A549 (cell line): ENCODE measurements around the gene PPP1R2. TPM values are rescaled to one million over a fixed set of nuclear protein-coding genes. Genes with fewer than 3 reads are reported as not detected.

Experiments used
- ATAC-seq, 2 experiments: fragments of 200-7000 bp in 1 of 2; fragments of >200 bp in 1 of 2; cut with Nextera tagmentation in 1 of 2; cut with Tn5 transposase in 1 of 2; 3 replicates each; pipeline versions ENCODE4 v1.8.0 to v1.9.1; 2018 to 2020; ENCODE audit warnings: mild to moderate bottlenecking in 1 of 2, moderate library complexity in 1 of 2
- CTCF ChIA-PET: fragments of 300-600 bp; sonication (Branson Sonifier 250); formaldehyde crosslinking; extraction: SDS; loops from one replicate; lab custom pipeline; 2021; ENCODE audit warnings: antibody characterized with exemption, inconsistent platforms; lab: Yijun Ruan, JAX
- POLR2A ChIA-PET: fragments of 350-600 bp; formaldehyde crosslinking; extraction: SDS; loops from one replicate; lab custom pipeline; 2021; ENCODE audit warnings: antibody characterized with exemption, inconsistent platforms; lab: Yijun Ruan, JAX
- DNase-seq, 2 experiments: peaks; one replicate each; pipeline versions ENCODE4 v3.0.0 to v3.0.0-alpha.2; 2011 to 2016; ENCODE audit warnings: low read depth in 1 of 2, low spot score in 1 of 2
- FAIRE-seq: peaks from 2 replicates; lab custom pipeline; 2011; peaks lifted over from hg19 to GRCh38; lab: Jason Lieb, UNC
- H3K27ac ChIP-seq, 2 experiments: fragments of >200 bp; sonication (Bioruptor Twin); formaldehyde crosslinking; 3 replicates each; pipeline ENCODE4 v1.5.1; 2016 to 2017
- H3K4me1 ChIP-seq: fragments of >200 bp; sonication (Bioruptor Twin); formaldehyde crosslinking; 3 replicates; pipeline ENCODE4 v1.6.1; 2016
- H3K4me2 ChIP-seq: fragments of >200 bp; sonication (Bioruptor Twin); formaldehyde crosslinking; 3 replicates; pipeline ENCODE4 v1.6.1; 2016
- H3K4me3 ChIP-seq: fragments of >200 bp; sonication (Bioruptor Twin); formaldehyde crosslinking; 3 replicates; pipeline ENCODE4 v1.5.1; 2016
- H3K9me3 ChIP-seq: fragments of >200 bp; sonication (Bioruptor Twin); formaldehyde crosslinking; 3 replicates; pipeline ENCODE4 v1.6.1; 2016
- CBX8 ChIP-seq: fragments of 200-600 bp; sonication (generic); IDR thresholded peaks from 2 replicates; pipeline ENCODE4 v1.6.1; 2016
- CEBPB ChIP-seq, 2 experiments: fragments of >200 bp in 1 of 2; sonication (Bioruptor Twin) in 1 of 2; formaldehyde crosslinking in 1 of 2; IDR thresholded peaks; 2 replicates each; pipeline ENCODE4 v1.6.1; 2012 to 2016
- CHD4 ChIP-seq: fragments of 200-600 bp; sonication (generic); IDR thresholded peaks from 2 replicates; pipeline ENCODE4 v1.6.1; 2016; ENCODE audit warnings: antibody characterized with exemption, mild to moderate bottlenecking, borderline replicate concordance
- FOSL2 ChIP-seq, 2 experiments: fragments of 450-650 bp in 1 of 2; fragments of >200 bp in 1 of 2; sonication (Bioruptor Twin) in 1 of 2; formaldehyde crosslinking; IDR thresholded peaks; 2 replicates each; pipeline versions ENCODE4 v1.5.0 to v1.6.1; 2016 to 2020; ENCODE audit warnings: mild to moderate bottlenecking in 1 of 2, moderate library complexity in 1 of 2
- HOXB5 ChIP-seq: fragments of 250-450 bp; sonication (Bioruptor Pico); IDR thresholded peaks from 2 replicates; pipeline ENCODE4 v1.5.0; 2020; ENCODE audit warnings: mild to moderate bottlenecking, moderate library complexity
- KDM5A ChIP-seq: fragments of 200-600 bp; sonication (generic); IDR thresholded peaks from 2 replicates; pipeline ENCODE4 v1.6.1; 2016; ENCODE audit warnings: antibody characterized with exemption, mild to moderate bottlenecking
- NFE2L2 ChIP-seq: fragments of 150-350 bp; conservative IDR thresholded peaks from 2 replicates; pipeline ENCODE4 v1.6.1; 2014; ENCODE audit warnings: low read length
- POLR2A ChIP-seq: IDR thresholded peaks from 2 replicates; pipeline ENCODE4 v1.6.1; 2012; ENCODE audit warnings: mild to moderate bottlenecking, low read length
- RAD21 ChIP-seq, 2 experiments: fragments of >200 bp in 1 of 2; sonication (Bioruptor Twin) in 1 of 2; formaldehyde crosslinking in 1 of 2; IDR thresholded peaks in 1 of 2; conservative IDR thresholded peaks in 1 of 2; 2 replicates in 1 of 2; 3 replicates in 1 of 2; pipeline ENCODE4 v1.6.1; 2012 to 2018; ENCODE audit warnings: inconsistent platforms in 1 of 2
- SMC3 ChIP-seq: fragments of >200 bp; sonication (Bioruptor Twin); formaldehyde crosslinking; IDR thresholded peaks from 3 replicates; pipeline ENCODE4 v1.6.1; 2018; ENCODE audit warnings: inconsistent platforms
- TFCP2L1 ChIP-seq: fragments of 250-450 bp; sonication (Bioruptor Pico); IDR thresholded peaks from 2 replicates; pipeline ENCODE4 v1.5.0; 2021; ENCODE audit warnings: mild to moderate bottlenecking
- ZNF302 ChIP-seq: fragments of 250-450 bp; sonication (Bioruptor Pico); IDR thresholded peaks from 2 replicates; pipeline ENCODE4 v1.9.0; 2021; ENCODE audit warnings: inconsistent platforms, mild to moderate bottlenecking, moderate library complexity
- WGBS: methylation state at CpG from one replicate; pipeline ENCODE4 v1.1.6; 2017; ENCODE audit errors: missing lambda C conversion rate; 5-methylcytosine and 5-hydroxymethylcytosine counted together
- polyA plus RNA-seq, 4 experiments: library from polyadenylated mRNA; depleted of rRNA in 3 of 4; stranded (reverse); fragments of >200 nt; fragmentation: RNase III in 1 of 4; extraction: RNeasy Plus Mini Kit Qiagen cat#74134 plus additional on column Dnase treatment in 1 of 4; gene quantifications; 2 replicates in 3 of 4; 3 replicates in 1 of 4; pipeline ENCODE4 v1.2.3, GENCODE V29; 2011 to 2017
- TF ChIP-seq, protein P1 (sequence below): fragments of 150-350 bp; IDR thresholded peaks from 2 replicates; pipeline ENCODE4 v1.6.1; 2014; ENCODE audit warnings: low read depth, mild to moderate bottlenecking, low read length
- TF ChIP-seq, protein P2 (sequence below): fragments of 450-650 bp; IDR thresholded peaks from 2 replicates; pipeline ENCODE4 v1.6.1; 2014; ENCODE audit warnings: antibody characterized with exemption
- TF ChIP-seq, protein P3 (sequence below): fragments of >200 bp; sonication (Bioruptor Twin); formaldehyde crosslinking; IDR thresholded peaks from 2 replicates; pipeline ENCODE4 v1.6.1; 2016
- TF ChIP-seq, protein P4 (sequence below): fragments of >200 bp; sonication (Bioruptor Twin); formaldehyde crosslinking; IDR thresholded peaks from 3 replicates; pipeline ENCODE4 v1.6.1; 2016
- TF ChIP-seq, protein P5 (sequence below): IDR thresholded peaks from 2 replicates; pipeline ENCODE4 v1.6.1; 2012

Gene PPP1R2
- polyA plus RNA-seq, 2 of the 4 experiments (the other 2 are of a cell fraction) = 13.4 to 47.3 TPM

DNA sequence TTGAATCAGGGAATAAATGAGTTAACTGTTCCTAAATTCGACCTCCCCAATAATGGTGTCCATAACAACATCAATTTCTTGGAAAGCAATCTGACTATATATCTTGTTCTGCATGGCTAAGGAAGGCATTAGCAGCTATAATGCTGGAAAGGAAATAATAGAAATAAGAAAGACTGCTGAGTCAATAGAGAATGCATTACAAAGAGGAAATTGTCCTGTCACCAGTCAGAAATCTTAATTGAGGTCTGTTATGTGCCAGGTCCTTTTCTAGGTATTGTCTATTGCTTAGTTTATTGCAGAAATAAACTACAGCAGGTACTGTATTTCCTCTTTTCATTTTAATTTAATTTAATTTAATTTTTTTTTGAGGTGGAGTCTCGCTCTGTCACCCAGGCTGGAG is 5.9 kb upstream of the PPP1R2 start:
- Histone ChIP-seq H3K27ac (no peak overlapping the region), H3K4me1 (peaks cover 11% of the 10 kb centered on the region; the same call in 2 of the 3 replicates), H3K9me3 (no peaks in the 10 kb centered on the region), H3K4me3 (no peak overlapping the region), H3K4me2 (no peak overlapping the region)
- ATAC-seq (no peak), DNase-seq (no peak)
- POLR2A ChIA-PET = no interaction called here
- 50% methylated on average over 2 of the region's 2 CpGs for WGBS
- TF ChIP-seq ZNF302 (no peak), CHD4 (no peak), CBX8 (no peak), TFCP2L1 (CRISPR knock-in tag) (no peak), POLR2A (no peak)
- TF ChIP-seq, protein P1, sequence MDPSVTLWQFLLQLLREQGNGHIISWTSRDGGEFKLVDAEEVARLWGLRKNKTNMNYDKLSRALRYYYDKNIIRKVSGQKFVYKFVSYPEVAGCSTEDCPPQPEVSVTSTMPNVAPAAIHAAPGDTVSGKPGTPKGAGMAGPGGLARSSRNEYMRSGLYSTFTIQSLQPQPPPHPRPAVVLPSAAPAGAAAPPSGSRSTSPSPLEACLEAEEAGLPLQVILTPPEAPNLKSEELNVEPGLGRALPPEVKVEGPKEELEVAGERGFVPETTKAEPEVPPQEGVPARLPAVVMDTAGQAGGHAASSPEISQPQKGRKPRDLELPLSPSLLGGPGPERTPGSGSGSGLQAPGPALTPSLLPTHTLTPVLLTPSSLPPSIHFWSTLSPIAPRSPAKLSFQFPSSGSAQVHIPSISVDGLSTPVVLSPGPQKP = no peak
- TF ChIP-seq, protein P2, sequence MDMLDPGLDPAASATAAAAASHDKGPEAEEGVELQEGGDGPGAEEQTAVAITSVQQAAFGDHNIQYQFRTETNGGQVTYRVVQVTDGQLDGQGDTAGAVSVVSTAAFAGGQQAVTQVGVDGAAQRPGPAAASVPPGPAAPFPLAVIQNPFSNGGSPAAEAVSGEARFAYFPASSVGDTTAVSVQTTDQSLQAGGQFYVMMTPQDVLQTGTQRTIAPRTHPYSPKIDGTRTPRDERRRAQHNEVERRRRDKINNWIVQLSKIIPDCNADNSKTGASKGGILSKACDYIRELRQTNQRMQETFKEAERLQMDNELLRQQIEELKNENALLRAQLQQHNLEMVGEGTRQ = no peak
- TF ChIP-seq, protein P3, sequence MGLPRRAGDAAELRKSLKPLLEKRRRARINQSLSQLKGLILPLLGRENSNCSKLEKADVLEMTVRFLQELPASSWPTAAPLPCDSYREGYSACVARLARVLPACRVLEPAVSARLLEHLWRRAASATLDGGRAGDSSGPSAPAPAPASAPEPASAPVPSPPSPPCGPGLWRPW = no peak
- TF ChIP-seq, all 56 proteins: peak for 0
- CTCF ChIA-PET = no interaction called here
- FAIRE-seq = no peak

DNA sequence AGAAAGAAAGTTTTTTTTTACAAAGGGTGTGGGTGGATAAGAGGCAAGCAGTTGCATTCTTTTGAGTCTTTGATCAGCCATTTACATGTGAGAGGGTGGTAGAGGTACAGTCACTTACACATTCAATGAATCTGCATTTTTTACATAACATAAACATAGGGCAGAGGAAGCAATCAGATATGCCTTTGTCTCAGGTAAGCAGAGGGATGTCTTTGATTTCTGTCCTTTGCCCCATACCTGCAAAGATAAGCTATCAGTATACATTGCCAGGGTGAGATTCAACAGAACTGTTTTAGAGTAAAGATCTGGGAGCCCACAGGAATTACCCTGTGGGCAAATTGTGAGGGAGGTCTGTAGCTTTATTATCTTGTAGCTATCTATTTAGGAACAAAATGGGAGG is 5.4 kb upstream of the PPP1R2 start:
- Histone ChIP-seq H3K4me2 (no peak overlapping the region), H3K9me3 (no peaks in the 10 kb centered on the region), H3K4me1 (peaks cover 11% of the 10 kb centered on the region; the same call in 2 of the 3 replicates), H3K27ac (no peak overlapping the region)
- no peak for FAIRE-seq
- TF ChIP-seq, protein P2 = no peak
- TF ChIP-seq, protein P4, sequence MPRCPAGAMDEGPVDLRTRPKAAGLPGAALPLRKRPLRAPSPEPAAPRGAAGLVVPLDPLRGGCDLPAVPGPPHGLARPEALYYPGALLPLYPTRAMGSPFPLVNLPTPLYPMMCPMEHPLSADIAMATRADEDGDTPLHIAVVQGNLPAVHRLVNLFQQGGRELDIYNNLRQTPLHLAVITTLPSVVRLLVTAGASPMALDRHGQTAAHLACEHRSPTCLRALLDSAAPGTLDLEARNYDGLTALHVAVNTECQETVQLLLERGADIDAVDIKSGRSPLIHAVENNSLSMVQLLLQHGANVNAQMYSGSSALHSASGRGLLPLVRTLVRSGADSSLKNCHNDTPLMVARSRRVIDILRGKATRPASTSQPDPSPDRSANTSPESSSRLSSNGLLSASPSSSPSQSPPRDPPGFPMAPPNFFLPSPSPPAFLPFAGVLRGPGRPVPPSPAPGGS = no peak
- TF ChIP-seq FOSL2 (IDR thresholded peaks at IDR 0.05) (no peak), FOSL2 (CRISPR knock-in tag; IDR thresholded peaks at IDR 0.05) (no peak), HOXB5 (CRISPR knock-in tag) (no peak), CEBPB (IDR thresholded peaks at IDR 0.05) (no peak)
- TF ChIP-seq, protein P5, sequence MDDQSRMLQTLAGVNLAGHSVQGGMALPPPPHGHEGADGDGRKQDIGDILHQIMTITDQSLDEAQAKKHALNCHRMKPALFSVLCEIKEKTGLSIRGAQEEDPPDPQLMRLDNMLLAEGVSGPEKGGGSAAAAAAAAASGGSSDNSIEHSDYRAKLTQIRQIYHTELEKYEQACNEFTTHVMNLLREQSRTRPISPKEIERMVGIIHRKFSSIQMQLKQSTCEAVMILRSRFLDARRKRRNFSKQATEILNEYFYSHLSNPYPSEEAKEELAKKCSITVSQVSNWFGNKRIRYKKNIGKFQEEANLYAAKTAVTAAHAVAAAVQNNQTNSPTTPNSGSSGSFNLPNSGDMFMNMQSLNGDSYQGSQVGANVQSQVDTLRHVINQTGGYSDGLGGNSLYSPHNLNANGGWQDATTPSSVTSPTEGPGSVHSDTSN = no peak
- TF ChIP-seq, all 56 proteins: peak for 0
- ATAC-seq (no peak), DNase-seq (no peak)
- ChIA-PET POLR2A (no interaction called here), CTCF (no interaction called here)
- H3K4me3 ChIP-seq = no peak overlapping the region

DNA sequence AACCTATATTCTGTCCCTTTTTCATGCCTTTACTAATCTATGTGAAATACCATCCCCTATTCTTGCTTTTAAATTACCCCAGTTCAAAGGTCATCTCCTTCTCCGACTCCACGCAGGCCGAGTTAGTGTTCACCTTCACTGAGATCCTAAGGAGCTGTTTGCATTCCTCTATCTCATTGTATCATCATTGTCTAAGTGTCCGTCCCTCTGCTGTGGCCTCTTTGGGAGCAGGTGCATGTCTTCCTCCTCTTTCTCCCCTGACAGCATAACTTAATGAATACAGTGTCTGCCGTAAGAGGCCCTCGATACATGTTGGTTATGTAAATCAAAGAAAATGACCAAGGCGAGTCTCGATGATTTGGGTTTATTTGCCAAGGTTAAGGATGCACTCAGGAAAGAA is 4.9 kb upstream of the PPP1R2 start:
- H3K9me3 ChIP-seq = no peaks in the 10 kb centered on the region
- H3K4me3 ChIP-seq = no peak overlapping the region
- TF ChIP-seq KDM5A (no peak), RAD21 (conservative IDR thresholded peaks at IDR 0.05 in 1 of 2, IDR thresholded peaks at IDR 0.05 in 1 of 2) (no peak), SMC3 (no peak), NFE2L2 (no peak)
- TF ChIP-seq, protein P5 = no peak
- no peak overlapping the region for H3K4me2 ChIP-seq
- CTCF ChIA-PET = no interaction called here
- POLR2A ChIA-PET = no interaction called here
- H3K27ac ChIP-seq = no peak overlapping the region
- peaks cover 11% of the 10 kb centered on the region; the same call in 2 of the 3 replicates for H3K4me1 ChIP-seq
- ATAC-seq (no peak), DNase-seq (no peak), FAIRE-seq (no peak)
- WGBS = 79% methylated on average over 8 of the region's 8 CpGs
